K562 (cell line): ENCODE results near the gene GPR107. TPM values are rescaled to one million over a fixed set of nuclear protein-coding genes. Genes with fewer than 3 reads are reported as not detected.
A peak's percentile ranks its signal among the peaks of the same experiment; 100 is the strongest.

Source experiments
- ATAC-seq: fragments of 200-7000 bp; cut with Tn5 transposase; 3 replicates; pipeline ENCODE4 v1.9.1; 2020; ENCODE audit warnings: moderate library complexity
- Bru-seq: library from RNA; stranded (reverse); fragments of 400-500 nt; gene quantifications from one replicate; lab custom pipeline; 2021; lab: Mats Ljungman, UMichigan
- BruChase-seq, 2 experiments: library from RNA; stranded (reverse); fragments of 400-500 nt; gene quantifications; one replicate each; lab custom pipeline; 2021; lab: Mats Ljungman, UMichigan
- BruUV-seq: library from RNA; stranded (reverse); fragments of 400-500 nt; replicated peaks from 2 replicates; lab custom pipeline; 2021; lab: Mats Ljungman, UMichigan
- CTCF ChIA-PET: fragments of 300-600 bp; formaldehyde crosslinking; extraction: SDS; loops from one replicate; lab custom pipeline; 2021; ENCODE audit warnings: low intra/inter-chr PET ratio; lab: Yijun Ruan, JAX
- POLR2A ChIA-PET: fragments of 300-600, 350-650 bp; sonication (Branson Sonifier 250); formaldehyde crosslinking; extraction: SDS; loops from one replicate; lab custom pipeline; 2021; ENCODE audit warnings: antibody characterized with exemption, inconsistent platforms; lab: Yijun Ruan, JAX
- DNase-seq, 4 experiments: peaks; one replicate each; pipeline versions ENCODE4 v3.0.0 to v3.0.0-alpha.2; 2011 to 2018; ENCODE audit warnings: low spot score in 3 of 4, mixed read lengths in 3 of 4; ENCODE audit errors: extremely low read depth in 1 of 4
- FAIRE-seq: peaks from 2 replicates; lab custom pipeline; 2011; peaks lifted over from hg19 to GRCh38; lab: Jason Lieb, UNC
- H2AFZ ChIP-seq: 2 replicates; pipeline ENCODE4 v1.6.0; 2011; ENCODE audit warnings: low read depth, low read length, control low read depth, inconsistent platforms
- H3K27ac ChIP-seq: fragments of 200-600 bp; 3 replicates; pipeline ENCODE4 v1.8.0; 2011; ENCODE audit warnings: low read depth, mild to moderate bottlenecking, control low read depth, inconsistent platforms, low read length, moderate library complexity, mixed read lengths; ENCODE audit errors: extremely low read depth
- H3K27me3 ChIP-seq, 2 experiments: fragments of 300-600 bp in 1 of 2; 2 replicates in 1 of 2; 3 replicates in 1 of 2; pipeline versions ENCODE4 v1.6.0 to v1.8.0; 2011; ENCODE audit warnings: inconsistent platforms in 2 of 2, low read length in 2 of 2, mild to moderate bottlenecking in 1 of 2, mixed read lengths in 1 of 2, moderate library complexity in 1 of 2; ENCODE audit not compliant: control insufficient read depth in 2 of 2, insufficient read depth in 2 of 2
- H3K36me3 ChIP-seq: fragments of 300-600 bp; 3 replicates; pipeline ENCODE4 v1.8.0; 2011; ENCODE audit warnings: mild to moderate bottlenecking, low read length, inconsistent platforms; ENCODE audit not compliant: control insufficient read depth, insufficient read depth
- H3K4me1 ChIP-seq, 2 experiments: fragments of 200-600 bp in 1 of 2; replicated peaks in 1 of 2; 2 replicates in 1 of 2; 3 replicates in 1 of 2; pipeline versions ENCODE4 v1.5.1 to v1.8.0; 2011; ENCODE audit warnings: inconsistent platforms in 2 of 2, low read length in 2 of 2, mild to moderate bottlenecking in 1 of 2, mixed read lengths in 1 of 2, moderate library complexity in 1 of 2; ENCODE audit not compliant: control insufficient read depth in 2 of 2, insufficient read depth in 2 of 2
- H3K4me2 ChIP-seq: 2 replicates; pipeline ENCODE4 v1.6.1; 2011; ENCODE audit warnings: low read length, control low read depth, inconsistent platforms, mixed read lengths; ENCODE audit not compliant: insufficient read depth
- H3K4me3 ChIP-seq: fragments of 200-600 bp; sonication (generic), shearing (Covaris generic); 2 replicates; pipeline ENCODE4 v1.5.1; 2016; ENCODE audit warnings: control low read depth, inconsistent platforms
- H3K79me2 ChIP-seq: fragments of 200-600 bp; 3 replicates; pipeline ENCODE4 v1.8.0; 2011; ENCODE audit warnings: low read length, inconsistent platforms; ENCODE audit not compliant: control insufficient read depth, insufficient read depth
- H3K9ac ChIP-seq, 2 experiments: 2 replicates each; pipeline versions ENCODE4 v1.6.0 to v1.6.1; 2011; ENCODE audit warnings: low read depth in 2 of 2, low read length in 2 of 2, control low read depth in 1 of 2, inconsistent platforms in 1 of 2, mild to moderate bottlenecking in 1 of 2, mixed read lengths in 1 of 2; ENCODE audit not compliant: insufficient read depth in 1 of 2
- H3K9me1 ChIP-seq: one replicate; pipeline ENCODE4 v1.6.0; 2011; ENCODE audit warnings: inconsistent platforms, mild to moderate bottlenecking, low read length, moderate library complexity; ENCODE audit not compliant: control insufficient read depth, insufficient read depth
- H3K9me3 ChIP-seq: replicated peaks from 2 replicates; pipeline ENCODE4 v1.5.1; 2011; ENCODE audit warnings: low read depth, low read length, inconsistent platforms; ENCODE audit not compliant: control insufficient read depth, insufficient read depth
- H4K20me1 ChIP-seq: replicated peaks from 2 replicates; pipeline ENCODE4 v1.6.1; 2011; ENCODE audit warnings: low read length, inconsistent platforms, mixed read lengths; ENCODE audit not compliant: control insufficient read depth, insufficient read depth
- ARHGAP35 ChIP-seq: fragments of 450-650 bp; IDR thresholded peaks from 2 replicates; pipeline ENCODE4 v1.6.1; 2018; ENCODE audit not compliant: partially characterized antibody
- HSF4 ChIP-seq: fragments of 250-450 bp; sonication (Bioruptor Pico); IDR thresholded peaks from 2 replicates; pipeline ENCODE4 v2.1.2; 2022; ENCODE audit warnings: mild to moderate bottlenecking, moderate library complexity, borderline replicate concordance
- TSC22D4 ChIP-seq: fragments of 450-650 bp; IDR thresholded peaks from 2 replicates; pipeline ENCODE4 v1.6.1; 2016; ENCODE audit warnings: missing genetic modification characterization, missing biosample characterization, control low read depth
- XRCC5 ChIP-seq: fragments of 200-400 bp; formaldehyde crosslinking; IDR thresholded peaks from 2 replicates; pipeline ENCODE4 v1.6.1; 2017; ENCODE audit warnings: low read depth, mild to moderate bottlenecking, low read length
- WGBS: fragments of 100-300 bp; shearing (Covaris generic); methylation state at CpG from one replicate; pipeline ENCODE4 v1.1.6; 2016; ENCODE audit warnings: low coverage, mixed read lengths; ENCODE audit not compliant: insufficient coverage; ENCODE audit errors: missing lambda C conversion rate; 5-methylcytosine and 5-hydroxymethylcytosine counted together
- in situ Hi-C: fragments of 300-500 bp; cut with MboI; formaldehyde crosslinking; loops from 4 replicates; pipeline ENCODE4 v1.15.0; 2018; ENCODE audit warnings: inconsistent platforms, mixed read lengths
- intact Hi-C: fragments of 100-400 bp; cut with micrococcal nuclease; formaldehyde crosslinking; loops from 2 replicates; pipeline ENCODE4 v1.14.2; 2022
- long read RNA-seq, 3 experiments: library from polyadenylated mRNA in 2 of 3; library from RNA in 1 of 3; unstranded in 2 of 3; stranded (forward) in 1 of 3; transcript quantifications; one replicate each; pipeline ENCODE4 v2.0.0, GENCODE V29; 2019 to 2022
- polyA minus RNA-seq, 3 experiments: library from RNA; depleted of rRNA, polyadenylated mRNA; stranded (reverse); fragments of >200 nt; gene quantifications; 2 replicates each; pipeline ENCODE4 v1.2.3, GENCODE V29; 2011
- polyA plus RNA-seq, 8 experiments: library from polyadenylated mRNA; depleted of rRNA in 4 of 8; stranded (reverse) in 5 of 8; unstranded in 3 of 8; fragments of >200 nt; fragmentation: Nextera tagmentation in 2 of 8; fragmentation: Illumina TruSeq in 1 of 8; extraction: Ambion mirVana in 2 of 8; extraction: Trizol in 1 of 8; gene quantifications; 2 replicates each; pipeline versions ENCODE4 v1.2.1 to v1.2.3, GENCODE V29; 2011 to 2014; ENCODE audit warnings: inconsistent platforms in 1 of 8, missing spikeins in 1 of 8
- total RNA-seq, 7 experiments: library from RNA; depleted of rRNA in 6 of 7; stranded (reverse); fragments of >200 nt in 6 of 7; fragmentation: Illumina TruSeq in 2 of 7; extraction: Trizol in 2 of 7; gene quantifications; 2 replicates each; pipeline versions ENCODE4 v1.2.1 to v1.2.3, GENCODE V29; 2011 to 2021; ENCODE audit warnings: low replicate concordance in 1 of 7
- TF ChIP-seq, protein P1 (sequence below): IDR thresholded peaks from 2 replicates; pipeline ENCODE4 v1.6.1; 2011; ENCODE audit warnings: borderline replicate concordance, low read depth, mild to moderate bottlenecking, moderate library complexity, low read length; ENCODE audit not compliant: insufficient read depth, poor library complexity, severe bottlenecking
- TF ChIP-seq, protein P2 (sequence below): fragments of 150-350 bp; IDR thresholded peaks from 2 replicates; pipeline ENCODE4 v1.6.1; 2014; ENCODE audit warnings: low read depth, mild to moderate bottlenecking, low read length, borderline replicate concordance

Gene GPR107
- total RNA-seq (2011; cell fraction: chromatin; rRNA removed; ENCODE audit: low replicate concordance), result 92.0 and 106 TPM in 2 replicates
- total RNA-seq (2011; cell fraction: nucleolus; rRNA removed), result 120 and 136 TPM in 2 replicates
- 83.9 and 108 TPM in 2 replicates for total RNA-seq (2011; cell fraction: nucleoplasm; rRNA removed)
- 9.2 and 10.0 TPM in 2 replicates for total RNA-seq (2014; rRNA removed)
- 12.4 and 14.5 TPM in 2 replicates for total RNA-seq (2014; rRNA removed; fragmentation: Illumina TruSeq; extraction: Trizol)
- 13.5 and 14.6 TPM in 2 replicates for total RNA-seq (2015; rRNA removed; fragmentation: Illumina TruSeq; extraction: Trizol)
- total RNA-seq (2021), result 20.3 and 21.8 TPM in 2 replicates
- polyA plus RNA-seq (2011; rRNA removed), result 28.2 and 34.6 TPM in 2 replicates
- 9.8 and 15.6 TPM in 2 replicates for polyA plus RNA-seq (2011; cell fraction: cytosol; rRNA removed)
- 23.2 and 28.9 TPM in 2 replicates for polyA plus RNA-seq (2011; cell fraction: nucleus; rRNA removed)
- 17.3 and 22.6 TPM in 2 replicates for polyA plus RNA-seq (2012)
- polyA plus RNA-seq (2014; fragmentation: Illumina TruSeq; extraction: Trizol), result 19.5 and 27.8 TPM in 2 replicates
- polyA plus RNA-seq (2014; fragmentation: Nextera tagmentation; extraction: Ambion mirVana), result 1 to 10 TPM; 3.2 to 3.5 TPM
- polyA plus RNA-seq (2014; rRNA removed), result 13.7 and 14.4 TPM in 2 replicates
- 29.5 and 33.6 TPM in 2 replicates for polyA minus RNA-seq (2011; rRNA and poly(A)+ RNA removed)
- 13.0 and 13.7 TPM in 2 replicates for polyA minus RNA-seq (2011; cell fraction: cytosol; rRNA and poly(A)+ RNA removed)
- 12.8 and 25.0 TPM in 2 replicates for polyA minus RNA-seq (2011; cell fraction: nucleus; rRNA and poly(A)+ RNA removed)
- percentile 72 among the genes with signal in this experiment for Bru-seq, nascent RNA
- BruChase-seq, experiment 1, labeled RNA remaining after a 2-hour chase, result percentile 80 among the genes with signal in this experiment
- BruChase-seq, experiment 2, labeled RNA remaining after a 6-hour chase, result percentile 80 among the genes with signal in this experiment
- long read RNA-seq, experiment 1, full-length matches to known transcripts, result 6 of 47 reads
- long read RNA-seq, experiment 1, partial matches to known transcripts, result 7 of 47 reads
- long read RNA-seq, experiment 1, other reads (novel, unspliced or antisense), result 34 of 47 reads
- long read RNA-seq, experiment 2, full-length matches to known transcripts, result 6 of 32 reads
- long read RNA-seq, experiment 2, partial matches to known transcripts, result 4 of 32 reads
- long read RNA-seq, experiment 2, other reads (novel, unspliced or antisense), result 22 of 32 reads
- long read RNA-seq, experiment 3, full-length matches to known transcripts, result 2 of 4 reads
- long read RNA-seq, experiment 3, partial matches to known transcripts, result 1 of 4 reads
- long read RNA-seq, experiment 3, other reads (novel, unspliced or antisense), result 1 of 4 reads

DNA sequence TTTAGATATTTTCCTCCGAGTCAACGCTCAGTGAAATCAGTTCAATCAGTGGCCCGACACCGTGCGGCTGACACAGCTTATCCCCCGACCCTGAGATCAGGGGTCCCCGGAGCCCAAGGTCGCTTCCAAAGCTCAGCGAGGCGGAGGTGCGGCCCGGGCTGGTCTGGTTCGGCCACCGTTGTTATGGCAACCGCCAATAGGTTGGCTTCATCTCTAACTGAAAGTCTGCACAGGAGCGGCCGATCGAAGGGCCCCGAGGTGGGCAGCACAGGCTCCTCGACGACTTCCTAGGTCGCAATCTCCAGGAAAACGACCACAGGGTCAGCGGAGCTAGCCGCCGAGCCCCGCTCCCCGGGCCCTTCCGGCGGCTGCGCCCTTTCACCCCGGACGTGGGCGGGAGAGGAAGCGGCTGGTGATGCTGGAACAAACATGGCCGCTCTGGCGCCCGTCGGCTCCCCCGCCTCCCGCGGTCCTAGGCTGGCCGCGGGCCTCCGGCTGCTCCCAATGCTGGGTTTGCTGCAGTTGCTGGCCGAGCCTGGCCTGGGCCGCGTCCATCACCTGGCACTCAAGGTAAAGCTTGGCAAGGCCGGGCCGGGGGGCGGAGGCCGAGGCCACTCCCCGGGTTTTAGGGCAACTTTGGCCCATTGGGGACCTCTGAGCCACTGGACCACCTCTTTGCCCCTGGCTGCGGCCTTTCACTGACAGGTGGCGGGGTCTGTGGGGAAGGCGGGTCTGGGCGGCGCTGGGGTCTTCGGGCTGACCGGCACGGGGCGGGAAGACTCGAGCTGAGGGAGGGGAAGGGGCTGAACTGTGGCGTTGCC lies at the start of gene GPR107:
TSS of gene GPR107 (plus strand) at position 403 of the 821 bp plus-strand sequence. CDS start at position 430, 27 bp downstream.
- ATAC-seq (peak; percentile 97), FAIRE-seq (peak; percentile 37)
- TF ChIP-seq, protein P1, sequence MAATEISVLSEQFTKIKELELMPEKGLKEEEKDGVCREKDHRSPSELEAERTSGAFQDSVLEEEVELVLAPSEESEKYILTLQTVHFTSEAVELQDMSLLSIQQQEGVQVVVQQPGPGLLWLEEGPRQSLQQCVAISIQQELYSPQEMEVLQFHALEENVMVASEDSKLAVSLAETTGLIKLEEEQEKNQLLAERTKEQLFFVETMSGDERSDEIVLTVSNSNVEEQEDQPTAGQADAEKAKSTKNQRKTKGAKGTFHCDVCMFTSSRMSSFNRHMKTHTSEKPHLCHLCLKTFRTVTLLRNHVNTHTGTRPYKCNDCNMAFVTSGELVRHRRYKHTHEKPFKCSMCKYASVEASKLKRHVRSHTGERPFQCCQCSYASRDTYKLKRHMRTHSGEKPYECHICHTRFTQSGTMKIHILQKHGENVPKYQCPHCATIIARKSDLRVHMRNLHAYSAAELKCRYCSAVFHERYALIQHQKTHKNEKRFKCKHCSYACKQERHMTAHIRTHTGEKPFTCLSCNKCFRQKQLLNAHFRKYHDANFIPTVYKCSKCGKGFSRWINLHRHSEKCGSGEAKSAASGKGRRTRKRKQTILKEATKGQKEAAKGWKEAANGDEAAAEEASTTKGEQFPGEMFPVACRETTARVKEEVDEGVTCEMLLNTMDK, result no peak
- no peak for TF ChIP-seq HSF4
- TF ChIP-seq, protein P2, sequence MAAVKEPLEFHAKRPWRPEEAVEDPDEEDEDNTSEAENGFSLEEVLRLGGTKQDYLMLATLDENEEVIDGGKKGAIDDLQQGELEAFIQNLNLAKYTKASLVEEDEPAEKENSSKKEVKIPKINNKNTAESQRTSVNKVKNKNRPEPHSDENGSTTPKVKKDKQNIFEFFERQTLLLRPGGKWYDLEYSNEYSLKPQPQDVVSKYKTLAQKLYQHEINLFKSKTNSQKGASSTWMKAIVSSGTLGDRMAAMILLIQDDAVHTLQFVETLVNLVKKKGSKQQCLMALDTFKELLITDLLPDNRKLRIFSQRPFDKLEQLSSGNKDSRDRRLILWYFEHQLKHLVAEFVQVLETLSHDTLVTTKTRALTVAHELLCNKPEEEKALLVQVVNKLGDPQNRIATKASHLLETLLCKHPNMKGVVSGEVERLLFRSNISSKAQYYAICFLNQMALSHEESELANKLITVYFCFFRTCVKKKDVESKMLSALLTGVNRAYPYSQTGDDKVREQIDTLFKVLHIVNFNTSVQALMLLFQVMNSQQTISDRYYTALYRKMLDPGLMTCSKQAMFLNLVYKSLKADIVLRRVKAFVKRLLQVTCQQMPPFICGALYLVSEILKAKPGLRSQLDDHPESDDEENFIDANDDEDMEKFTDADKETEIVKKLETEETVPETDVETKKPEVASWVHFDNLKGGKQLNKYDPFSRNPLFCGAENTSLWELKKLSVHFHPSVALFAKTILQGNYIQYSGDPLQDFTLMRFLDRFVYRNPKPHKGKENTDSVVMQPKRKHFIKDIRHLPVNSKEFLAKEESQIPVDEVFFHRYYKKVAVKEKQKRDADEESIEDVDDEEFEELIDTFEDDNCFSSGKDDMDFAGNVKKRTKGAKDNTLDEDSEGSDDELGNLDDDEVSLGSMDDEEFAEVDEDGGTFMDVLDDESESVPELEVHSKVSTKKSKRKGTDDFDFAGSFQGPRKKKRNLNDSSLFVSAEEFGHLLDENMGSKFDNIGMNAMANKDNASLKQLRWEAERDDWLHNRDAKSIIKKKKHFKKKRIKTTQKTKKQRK, result 0 out of 2 replicates have a peak, but pooled peaks have one; percentile 21
- no peak for TF ChIP-seq XRCC5
- no peak for TF ChIP-seq ARHGAP35
- TF ChIP-seq TSC22D4 (tag), result no peak

More for the DNA sequence above, at the start of gene GPR107:
- H3K9ac ChIP-seq, result peak within 1 kb of the TSS; percentile 91 to 95
- intact Hi-C loops, result loop anchor here (5.0 kb wide), 2 partner anchors 44 to 166 kb away; no protein-coding TSS in a partner anchor
- H2AFZ ChIP-seq, result peak within 1 kb of the TSS; percentile 96
- no peaks in the 10 kb centered on the region; the same call in 1 of the 2 replicates for H4K20me1 ChIP-seq
- H3K9me1 ChIP-seq, result peaks cover 4% of the 10 kb centered on the region
- H3K4me1 ChIP-seq, result peaks cover 9 to 28% of the 10 kb centered on the region in 2 experiments; a peak in 4 of 5 replicates
- H3K27me3 ChIP-seq, result no peaks in the 10 kb centered on the region
- CTCF ChIA-PET, result interaction anchor here (0.6 to 0.7 kb wide), 2 partner anchors 168 to 193 kb away, joined by 4 to 5 read pairs; no protein-coding TSS in a partner anchor
- peak within 1 kb of the TSS; percentile 84 for H3K4me2 ChIP-seq
- H3K27ac ChIP-seq, result peak within 1 kb of the TSS; percentile 86
- POLR2A ChIA-PET, result interaction anchor here (0.5 to 1.8 kb wide), 9 partner anchors 9 to 688 kb away, joined by 3 to 10 read pairs (median 4); partner anchors contain the start of gene FNBP1
- DNase-seq, result peak; percentile 87 to 93 (median 91)
- no peaks in the 10 kb centered on the region for H3K9me3 ChIP-seq
- peaks cover 44% of the 10 kb centered on the region for H3K79me2 ChIP-seq
- peaks cover 3% of the 10 kb centered on the region; the same call in 2 of the 3 replicates for H3K36me3 ChIP-seq
- BruUV-seq, result no TSS peak
- in situ Hi-C loops, result no loop called here
- H3K4me3 ChIP-seq, result peak within 1 kb of the TSS; percentile 99
- under 1% methylated on average over 40 of the region's 64 CpGs for WGBS
